ENCODE results near the gene DDOST.

The DDOST gene

GRCh38 chr1:20602851-20603450 is 58.2 kb downstream of the DDOST start:
- no peaks in the 10 kb centered on the region for H3K4me1 Mint-ChIP-seq
- no peak overlapping the region for H3K27ac Mint-ChIP-seq
- TF ChIP-seq CTCF (IDR thresholded peaks at IDR 0.05) = no peak
- H3K27me3 Mint-ChIP-seq (ENCODE audit: low read depth, poor library complexity) = peaks cover 3% of the 10 kb centered on the region
- H3K4me3 Mint-ChIP-seq = no peak overlapping the region
- no peaks in the 10 kb centered on the region for H3K36me3 Mint-ChIP-seq (ENCODE audit: low read depth)
- no peaks in the 10 kb centered on the region for H3K9me3 Mint-ChIP-seq
- no peak for DNase-seq

Data from nephron progenitor cell (in vitro differentiated cells).